H1 (cell line): ENCODE measurements around the gene MICOS13. TPM values are rescaled to one million over a fixed set of nuclear protein-coding genes. Genes with fewer than 3 reads are reported as not detected.

Experiments
- ASH2L ChIP-seq: fragments of 200-600, 300-600 bp; sonication (generic); IDR thresholded peaks from one replicate; pipeline ENCODE4 v1.7.1; 2017; ENCODE audit warnings: low read length
- KDM4A ChIP-seq: IDR thresholded peaks from one replicate; pipeline ENCODE4 v1.7.1; 2012; ENCODE audit warnings: low read depth, mild to moderate bottlenecking, moderate library complexity, low read length, inconsistent platforms; ENCODE audit not compliant: severe bottlenecking
- POLR2A ChIP-seq, 2 experiments: IDR thresholded peaks; 1 replicate in 1 of 2; 2 replicates in 1 of 2; pipeline ENCODE4 v1.6.1; 2011; ENCODE audit warnings: low read depth in 2 of 2, low read length in 2 of 2, mild to moderate bottlenecking in 2 of 2; ENCODE audit errors: control extremely low read depth in 1 of 2
- polyA plus RNA-seq, 7 experiments: library from polyadenylated mRNA; depleted of rRNA in 3 of 7; stranded (reverse) in 5 of 7; unstranded in 2 of 7; fragments of >200 nt in 5 of 7; fragments of 200-250 nt in 2 of 7; gene quantifications; 1 replicate in 5 of 7; 2 replicates in 1 of 7; 4 replicates in 1 of 7; pipeline versions ENCODE4 v1.2.1 to v1.2.3, GENCODE V29; 2011 to 2013; ENCODE audit warnings: missing spikeins in 2 of 7, mixed read lengths in 2 of 7
- total RNA-seq: library from RNA; stranded (reverse); fragmentation: NEBNext Ultra II Directional; extraction: Animal tissue kit (Norgen Biotek cat#: 25700); gene quantifications from 2 replicates; pipeline ENCODE4 v1.2.1, GENCODE V29; 2021

Gene MICOS13
- total and polyA plus RNA-seq, 2 of the 8 experiments (the other 6 are each of a cell fraction or from before 2014, with no cell fraction given): 17.3 to 36.1 TPM

DNA sequence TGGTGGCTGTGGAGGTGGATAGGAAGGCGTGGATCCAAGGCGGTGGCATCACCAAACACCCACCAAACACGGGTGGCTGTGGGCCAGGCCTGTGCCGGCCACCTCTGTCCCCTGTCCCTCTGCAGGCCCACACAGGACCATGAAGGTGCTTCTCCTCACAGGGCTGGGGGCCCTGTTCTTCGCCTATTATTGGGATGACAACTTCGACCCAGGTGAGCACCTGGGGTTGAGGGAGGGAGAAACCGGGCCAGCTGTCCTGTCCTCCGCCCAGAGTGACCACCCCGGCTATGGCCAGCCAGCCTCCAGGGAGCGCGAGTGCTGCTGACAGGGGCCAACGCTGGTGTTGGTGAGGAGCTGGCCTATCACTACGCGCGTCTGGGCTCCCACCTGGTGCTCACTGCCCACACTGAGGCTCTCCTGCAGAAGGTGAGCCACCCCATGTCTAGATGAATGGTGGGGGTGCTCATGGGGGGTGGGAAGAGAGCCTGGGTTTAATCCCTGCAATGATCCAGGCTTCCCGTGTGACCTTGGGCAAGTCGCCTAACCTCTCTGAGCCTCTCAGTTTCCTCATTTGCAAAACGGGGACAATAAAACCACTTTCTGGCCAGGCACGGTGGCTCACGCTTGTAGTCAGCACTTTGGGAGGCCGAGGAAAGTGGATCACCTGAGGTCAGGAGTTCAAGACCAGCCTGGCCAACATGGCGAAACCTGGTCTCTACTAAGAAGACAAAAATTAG, 4.5 kb upstream of the MICOS13 start (continued):
- TF ChIP-seq KDM4A (no peak), ASH2L (no peak), POLR2A (IDR thresholded peaks at IDR 0.05; ENCODE audit: control extremely low read depth in 1 of 2, low read depth in 2 of 2, low read length in 2 of 2) (no peak)
